HG03175 (cell line): ENCODE results near the gene HDHD5.

Experiments
- ATAC-seq: cut with Tn5 transposase; IDR thresholded peaks from one replicate; pipeline ENCODE4 v1.9.1; 2021; ENCODE audit warnings: mild to moderate bottlenecking, moderate library complexity; ENCODE audit not compliant: unreplicated experiment

Gene HDHD5

DNA sequence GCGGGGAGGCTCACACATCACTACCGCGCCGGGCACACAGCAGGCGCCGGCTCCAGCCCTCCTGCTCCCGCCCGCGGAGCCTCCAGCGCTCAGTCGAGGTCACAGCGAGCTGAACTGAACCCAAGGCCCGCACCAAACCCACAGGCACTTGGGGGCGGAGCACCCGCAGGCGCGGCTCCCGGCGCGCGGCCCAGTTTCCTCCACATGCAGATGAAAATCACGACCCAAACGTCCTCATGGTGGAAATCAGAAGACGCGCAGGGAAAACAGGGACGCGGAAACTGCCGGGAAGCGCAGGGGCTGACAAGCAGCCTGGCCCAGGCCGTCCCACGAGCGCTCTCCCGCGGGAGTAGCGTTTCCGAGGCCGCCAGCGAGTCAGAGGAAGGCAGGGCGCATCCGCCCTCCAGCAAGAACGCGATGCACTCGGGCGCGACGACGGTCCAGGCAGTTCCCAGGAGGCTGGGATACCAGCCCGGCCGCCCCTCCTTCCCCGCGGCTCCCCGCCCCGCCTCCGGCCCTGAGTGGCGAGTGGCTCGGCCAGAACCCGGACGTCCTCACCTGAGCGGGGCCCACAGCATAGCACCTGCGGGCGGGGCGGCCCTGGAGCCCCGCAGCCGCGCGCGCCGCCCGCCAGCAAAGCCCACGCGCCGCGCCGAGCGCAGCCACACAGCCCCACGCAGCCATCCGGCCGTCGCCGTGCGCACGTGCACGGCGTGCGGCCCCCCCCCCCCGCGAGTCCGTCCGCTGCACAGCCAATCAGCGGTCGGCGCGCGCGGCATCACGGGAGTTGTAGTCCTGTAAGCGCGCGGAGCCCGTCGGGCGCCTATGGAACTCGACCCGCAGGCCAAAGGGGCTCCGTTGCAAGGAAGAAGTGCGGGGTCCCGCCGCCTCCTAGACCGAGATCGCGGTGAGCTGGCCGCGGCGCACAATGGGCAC, at the start of gene HDHD5:
HDHD5 (minus strand) TSS at position 710 of the 936 bp plus-strand sequence; CDS start at position 684, 26 bp downstream.
- peak; percentile 83 for ATAC-seq

DNA sequence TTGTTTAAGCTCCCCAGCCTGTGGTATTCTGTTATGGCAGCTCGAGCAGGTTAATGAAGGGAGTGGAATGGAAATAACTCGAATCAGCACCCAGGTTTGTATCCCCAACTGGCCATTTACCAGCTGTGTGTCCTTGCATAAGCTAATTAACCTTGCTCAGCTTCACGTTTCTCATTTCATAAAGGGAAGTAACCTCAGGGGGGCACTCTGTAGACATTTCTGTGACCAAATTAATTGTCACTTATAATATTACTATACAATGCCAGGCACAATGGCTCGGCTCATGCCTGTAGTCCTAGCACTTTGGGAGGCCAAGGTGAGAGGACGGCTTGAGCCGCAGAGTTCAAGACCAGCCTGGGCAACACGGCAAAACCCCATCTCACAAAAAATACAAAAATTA, 46.4 kb upstream of the HDHD5 start:
- ATAC-seq = no peak

DNA sequence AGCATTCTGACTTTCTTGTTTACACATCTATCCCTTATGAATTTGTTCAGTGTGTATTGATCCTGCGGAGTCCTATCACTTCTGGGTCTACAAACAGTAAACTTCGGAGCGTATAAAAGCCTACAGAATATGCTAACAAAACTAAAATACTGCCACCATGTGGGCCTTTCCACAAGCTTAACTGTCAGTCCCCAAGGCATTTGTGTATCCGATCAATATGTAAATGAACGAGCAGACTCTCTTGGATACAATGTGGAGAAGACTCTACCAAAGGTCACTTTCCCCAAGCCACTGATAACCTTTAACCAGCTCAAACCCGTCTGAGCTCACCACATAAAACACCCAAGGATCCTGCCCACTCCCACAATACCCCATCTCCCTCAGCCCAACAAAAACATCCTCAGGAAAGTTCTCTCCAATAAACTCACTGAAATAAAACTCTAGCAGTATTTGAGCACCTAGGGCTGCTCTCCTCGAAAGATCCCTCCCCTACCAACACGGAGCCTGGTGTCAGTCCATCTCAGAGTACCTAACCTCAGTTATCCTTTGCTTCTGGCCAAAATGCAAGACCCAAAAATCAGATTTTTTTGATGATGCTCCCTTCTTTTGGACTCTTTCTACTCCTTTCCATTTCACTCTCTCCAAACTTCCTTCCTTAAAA, 42.3 kb upstream of the HDHD5 start:
- ATAC-seq = no peak

DNA sequence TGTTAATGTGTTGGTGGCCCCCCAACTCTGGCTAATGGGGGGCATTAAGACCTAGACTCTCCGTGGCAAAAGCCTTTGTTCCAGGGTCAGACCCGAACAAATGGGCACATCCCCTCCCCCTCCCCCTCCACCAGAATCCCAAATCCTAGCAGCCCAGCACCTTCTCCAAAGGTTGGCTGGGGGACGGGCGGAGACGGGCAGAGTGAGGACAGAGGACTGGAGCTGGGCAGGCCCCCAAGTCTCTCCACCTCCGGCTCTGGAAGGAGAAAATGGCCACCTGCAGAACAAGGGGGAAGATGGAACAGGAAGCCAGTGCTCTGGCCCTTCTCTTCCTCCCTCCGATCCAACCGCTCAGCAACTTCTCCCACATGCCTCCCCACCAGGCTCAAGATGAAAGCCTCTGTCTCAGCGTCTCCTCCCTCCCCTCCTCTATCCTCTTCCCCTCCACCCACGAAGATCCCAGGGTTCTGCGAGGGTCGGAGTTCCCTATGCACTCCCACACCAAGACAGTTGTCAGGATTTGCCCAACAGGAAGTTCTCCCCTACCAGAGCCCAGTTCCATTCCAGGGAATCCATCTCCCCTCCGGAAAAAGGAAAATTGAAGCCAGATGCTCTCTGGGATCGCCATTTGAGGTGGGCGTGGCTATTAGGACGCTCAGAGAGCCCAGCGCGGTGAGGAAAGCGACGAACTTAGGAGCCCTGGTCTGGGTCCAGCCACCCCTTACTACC, 40.1 kb upstream of the HDHD5 start:
- ATAC-seq = no peak

DNA sequence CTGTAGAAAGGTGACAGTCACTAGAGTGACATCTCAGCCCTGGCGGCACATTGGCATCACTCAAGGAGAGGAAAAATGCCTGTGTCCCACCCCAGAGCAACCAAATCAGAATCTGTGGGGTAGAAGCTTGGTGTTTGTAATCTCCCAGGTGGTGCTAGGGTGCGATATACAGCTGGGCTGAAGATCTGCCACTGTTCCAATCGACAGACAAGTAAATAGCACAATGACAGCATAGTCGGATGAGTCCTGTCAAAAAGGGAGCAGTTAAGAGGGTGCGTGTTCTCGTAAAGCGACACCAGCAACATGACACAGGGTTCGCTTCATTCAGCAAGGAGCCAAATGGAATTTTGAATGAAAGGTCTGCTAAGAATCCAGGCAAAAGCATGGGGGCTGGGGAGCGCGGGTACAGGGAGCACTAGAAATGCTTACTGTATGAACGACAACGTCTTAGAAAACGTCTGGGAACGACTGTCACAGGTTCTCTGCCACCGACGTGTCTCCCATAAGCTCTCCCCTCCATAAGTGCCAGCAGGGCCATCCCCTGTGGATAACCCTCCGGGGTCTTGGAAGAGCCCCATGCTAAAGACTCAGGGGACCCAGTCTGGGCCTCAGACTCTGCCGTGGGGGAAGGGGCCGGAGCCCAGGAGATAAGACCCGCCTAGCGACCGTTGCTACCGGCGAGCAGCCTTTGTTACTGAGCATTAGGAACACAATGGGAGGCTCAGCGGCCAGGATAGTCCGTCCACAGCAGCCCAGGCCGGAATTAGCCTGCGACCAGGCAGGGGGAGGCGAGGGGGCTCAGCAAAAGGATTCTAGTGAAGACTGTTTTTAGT, 39.3 kb upstream of the HDHD5 start:
- ATAC-seq = no peak

DNA sequence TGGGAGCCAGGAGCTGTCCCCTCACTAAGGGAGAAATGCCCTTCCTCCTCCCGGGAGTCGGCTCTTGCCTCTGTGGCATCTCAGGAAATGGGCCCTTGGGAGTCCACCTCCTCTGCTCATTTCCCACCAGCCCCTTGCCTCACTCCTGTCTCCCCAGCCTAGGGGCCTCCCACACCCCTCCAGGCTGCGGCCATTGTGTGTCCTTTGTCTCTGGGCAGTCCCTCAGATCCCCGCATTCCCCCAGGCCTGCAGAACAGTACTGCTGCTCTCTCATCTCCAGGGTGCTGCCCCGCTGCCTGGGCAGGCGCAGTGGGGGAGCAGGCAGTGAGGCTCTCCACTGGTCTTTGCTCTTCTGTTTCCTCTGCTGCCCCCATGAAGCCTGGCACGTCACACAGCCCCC, 35.1 kb upstream of the HDHD5 start:
- no peak for ATAC-seq

DNA sequence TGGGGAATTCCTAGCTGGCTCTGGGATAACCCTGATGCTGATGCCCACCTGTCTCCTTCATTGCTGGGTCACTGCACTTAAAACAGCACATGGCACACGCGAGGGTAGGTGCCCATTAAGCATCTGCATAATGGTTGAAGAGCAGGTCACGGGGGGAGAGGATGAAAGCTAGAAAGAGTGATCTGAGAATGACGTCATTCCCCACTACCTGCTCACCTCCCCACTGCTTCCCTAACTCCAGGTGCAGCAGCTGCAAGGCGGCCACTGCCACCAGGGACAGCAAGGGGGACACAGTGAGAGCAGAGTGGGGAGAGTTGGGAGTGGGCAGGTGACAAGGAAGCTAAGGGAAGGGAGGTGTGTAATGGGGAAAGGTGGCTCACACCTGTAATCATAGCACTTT, 33.1 kb upstream of the HDHD5 start:
- ATAC-seq = no peak

DNA sequence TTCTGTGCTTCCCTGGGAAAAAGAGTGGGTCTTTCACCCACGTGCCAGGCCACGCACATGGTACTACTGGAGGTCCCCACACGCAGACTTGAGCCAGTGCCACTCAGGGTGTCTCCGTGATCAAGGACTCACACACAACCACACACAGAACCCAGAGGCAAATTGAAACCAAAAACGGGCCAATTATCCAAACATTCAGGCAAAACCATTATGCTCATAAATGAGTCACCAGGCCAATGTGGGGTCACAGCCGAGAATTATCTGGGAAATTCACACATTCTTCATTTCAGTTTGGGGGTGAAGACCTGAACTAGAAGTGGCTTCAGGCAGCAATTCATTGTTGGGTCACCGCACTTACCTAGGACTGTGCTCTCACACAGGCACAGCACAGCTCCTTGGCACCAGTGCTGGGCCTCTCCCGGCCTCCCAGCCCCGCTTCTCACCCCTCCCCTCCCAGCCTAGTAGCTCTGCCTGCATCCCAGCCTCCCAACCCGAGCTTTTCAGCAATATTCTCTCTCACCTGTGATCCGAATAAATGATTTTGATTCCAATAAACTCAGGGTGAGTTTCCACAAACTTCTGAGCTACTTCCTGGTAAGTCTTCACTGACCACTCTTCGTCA, 32.2 kb upstream of the HDHD5 start:
- ATAC-seq = no peak

DNA sequence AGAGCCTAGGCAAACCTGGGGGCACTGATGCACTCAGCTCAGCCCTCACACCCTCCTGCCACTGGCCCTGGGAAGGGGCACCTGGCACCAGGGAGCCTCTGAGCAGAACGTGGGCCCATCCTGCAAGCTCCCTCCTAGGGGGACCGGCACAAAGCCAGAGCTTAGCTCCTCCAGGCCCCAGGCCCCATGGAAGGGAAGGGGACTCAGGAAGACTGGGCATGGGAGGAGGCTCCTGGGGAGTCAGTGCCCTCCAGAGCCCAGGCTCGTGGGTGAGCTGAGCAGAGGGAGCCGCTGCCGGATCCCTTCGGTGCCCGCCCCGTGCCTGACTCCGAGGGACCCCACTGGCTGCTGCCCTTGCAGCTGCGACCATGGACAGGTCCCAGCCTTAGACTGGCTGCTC, 31.6 kb upstream of the HDHD5 start:
- no peak for ATAC-seq

DNA sequence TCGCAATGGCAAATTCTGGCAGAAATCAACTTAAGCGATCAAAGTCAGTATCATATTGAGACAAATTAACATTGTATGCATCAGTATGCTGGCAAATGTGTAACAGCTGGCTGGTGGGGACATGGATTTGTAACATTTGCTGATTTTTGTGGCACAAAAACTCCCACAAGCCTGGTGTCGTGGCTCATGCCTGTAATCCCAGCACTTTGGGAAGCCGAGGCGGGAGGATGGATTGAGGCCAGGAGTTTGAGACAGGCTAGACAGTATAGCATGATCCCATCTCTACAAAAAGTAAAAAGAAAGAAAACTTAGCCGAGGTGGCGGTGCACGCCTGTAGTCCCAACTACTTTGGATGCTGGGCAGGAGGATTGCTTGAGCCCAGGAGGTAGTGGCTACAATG, 17.6 kb upstream of the HDHD5 start:
- no peak for ATAC-seq

DNA sequence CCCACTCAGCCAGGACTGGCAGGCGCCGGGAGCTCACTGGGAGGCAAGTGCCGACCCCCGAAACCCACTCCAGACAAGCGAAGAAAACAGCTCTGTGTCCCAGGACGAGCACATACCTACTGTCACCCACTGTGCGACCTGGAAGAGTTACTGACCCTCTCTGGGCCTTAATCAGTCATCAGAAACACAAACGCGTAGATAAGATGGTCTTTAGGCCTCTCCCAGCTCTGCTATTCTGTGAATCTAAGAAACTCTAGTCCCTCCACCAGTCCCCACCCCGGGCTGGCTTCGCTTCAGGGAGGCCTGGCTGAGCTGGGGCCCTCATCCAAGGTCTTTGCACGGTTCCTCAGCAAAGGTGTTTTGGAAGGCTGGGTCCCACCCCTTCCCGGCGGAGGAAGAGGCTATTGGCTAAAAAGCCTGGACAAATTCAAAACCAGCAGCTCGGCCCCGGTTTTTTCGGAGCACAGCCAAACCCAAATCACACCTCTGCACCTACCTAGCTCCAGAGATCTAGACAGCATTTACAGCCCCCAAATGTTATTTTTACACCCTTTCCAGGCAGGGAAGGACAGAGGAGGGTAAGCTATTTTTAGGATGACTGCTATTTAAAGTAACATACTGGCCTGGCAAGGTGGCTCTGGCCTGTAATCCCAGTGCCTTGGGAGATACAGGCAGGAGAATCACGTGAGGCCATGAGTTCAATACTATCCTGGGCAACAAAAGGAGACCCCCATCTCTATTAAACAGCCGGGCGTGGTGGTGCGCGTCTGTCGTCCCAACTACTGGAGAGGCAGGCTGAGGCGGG, 13.2 kb upstream of the HDHD5 start:
- no peak for ATAC-seq

DNA sequence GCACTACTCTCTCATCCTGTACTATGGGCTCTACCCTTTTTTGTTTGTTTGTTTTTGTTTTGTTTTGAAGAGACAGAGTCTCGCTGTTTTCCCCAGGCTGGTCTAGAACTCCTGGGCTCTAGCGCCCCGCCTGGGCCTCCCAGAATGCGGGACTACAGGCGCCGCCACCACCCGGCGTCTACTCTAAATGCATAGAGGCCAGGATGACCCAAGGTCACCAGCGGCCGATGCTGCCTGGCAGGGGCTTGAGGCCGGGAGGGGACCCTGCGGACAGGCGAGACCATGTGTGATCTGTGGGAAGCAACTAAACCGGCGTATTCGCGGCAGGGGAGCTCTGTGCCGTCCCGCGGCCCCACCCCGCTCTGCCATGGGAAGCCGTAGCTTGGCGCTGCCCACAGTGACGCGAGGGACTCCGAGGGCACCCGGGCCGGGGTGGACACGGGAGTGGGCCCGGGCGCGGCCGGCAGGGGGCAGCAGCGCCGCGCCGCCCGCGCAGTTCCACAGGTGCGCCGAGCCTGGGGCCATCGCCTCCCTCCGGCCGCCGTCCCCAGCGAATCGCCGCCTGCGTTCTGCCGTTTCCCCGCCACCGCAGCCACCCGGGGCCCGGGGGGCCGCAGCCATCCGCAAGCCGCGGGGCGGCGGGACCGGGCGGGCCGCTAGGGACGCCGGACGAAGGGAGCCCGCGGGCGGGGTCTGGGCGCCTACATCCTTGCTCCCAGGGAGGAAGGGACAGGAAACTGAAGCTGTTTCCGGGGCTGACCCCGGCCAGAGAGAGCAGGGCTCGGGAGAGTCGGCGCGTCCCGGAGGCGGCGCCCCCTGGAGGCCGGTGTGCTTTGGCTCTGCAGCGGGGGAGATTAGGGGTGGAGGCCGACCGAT, 12.3 kb upstream of the HDHD5 start:
- peak; percentile 92 for ATAC-seq

DNA sequence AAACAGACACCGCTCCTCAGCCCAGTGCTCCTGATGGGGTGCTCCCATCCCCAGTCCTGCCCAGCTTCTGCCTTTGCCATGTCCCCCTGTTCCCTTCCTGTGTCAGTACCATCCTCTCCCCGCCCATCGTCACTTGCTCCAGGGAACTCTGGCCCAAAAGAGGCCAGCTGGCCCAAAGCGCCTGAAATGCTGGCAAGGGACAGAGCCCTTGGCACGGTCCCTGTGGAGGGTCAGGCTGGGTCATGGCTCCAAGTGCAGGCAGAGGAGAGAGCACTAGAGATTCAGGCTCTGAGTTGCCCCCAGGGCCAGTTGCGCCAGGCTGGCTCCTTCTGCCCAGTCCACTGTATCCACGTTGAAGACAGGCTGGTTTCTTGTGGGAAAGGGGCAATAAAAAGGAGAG, 8.4 kb upstream of the HDHD5 start:
- no peak for ATAC-seq

DNA sequence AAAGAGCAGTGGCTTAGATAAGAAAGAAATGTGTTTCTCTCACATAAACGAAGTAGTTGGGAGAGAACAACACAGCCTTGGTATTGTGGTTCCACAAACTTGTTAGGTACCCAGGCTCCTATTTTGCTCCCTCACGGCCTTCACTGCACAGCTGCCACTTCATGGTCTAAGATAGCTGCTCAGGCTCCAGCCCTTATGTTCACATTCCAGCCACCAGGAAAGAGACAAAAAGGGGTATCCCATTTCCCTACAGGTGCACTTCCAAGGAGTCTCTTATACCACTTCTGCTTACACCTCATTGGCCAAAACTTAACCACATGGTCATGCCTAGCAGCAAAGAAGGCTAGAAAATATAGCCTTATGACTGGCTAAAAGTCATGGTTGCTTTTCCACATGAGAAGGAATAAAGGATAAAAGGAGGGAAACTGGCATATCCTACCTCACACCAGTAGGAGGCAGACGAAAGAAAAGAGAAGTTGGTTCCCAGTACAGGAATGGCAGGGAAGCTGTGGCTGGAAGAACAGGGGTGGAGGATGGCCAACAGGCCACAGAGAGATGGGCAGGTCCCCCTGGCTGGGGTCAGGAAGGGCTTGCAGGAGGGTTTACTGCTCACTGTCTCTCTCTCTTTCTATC, 5.4 kb upstream of the HDHD5 start:
- ATAC-seq = no peak

DNA sequence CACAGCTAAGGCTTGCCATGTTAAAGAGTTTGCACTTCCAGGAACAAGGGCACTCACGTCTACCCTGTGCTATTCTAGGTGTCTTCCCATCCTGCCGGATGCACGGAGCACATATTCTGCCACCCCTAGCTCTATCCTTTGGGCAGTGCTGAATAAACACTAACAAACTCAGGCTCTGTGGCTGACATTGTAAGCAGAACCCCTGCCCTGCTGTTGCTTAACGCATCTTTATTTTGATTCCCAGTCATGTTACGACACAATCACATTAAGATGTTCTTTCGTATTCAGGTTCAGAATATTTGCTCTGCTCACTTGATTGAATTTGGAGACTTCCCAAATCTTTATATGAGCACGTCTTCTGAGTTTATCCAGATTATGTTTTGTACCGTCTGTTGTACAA, 3.7 kb upstream of the HDHD5 start:
- no peak for ATAC-seq

DNA sequence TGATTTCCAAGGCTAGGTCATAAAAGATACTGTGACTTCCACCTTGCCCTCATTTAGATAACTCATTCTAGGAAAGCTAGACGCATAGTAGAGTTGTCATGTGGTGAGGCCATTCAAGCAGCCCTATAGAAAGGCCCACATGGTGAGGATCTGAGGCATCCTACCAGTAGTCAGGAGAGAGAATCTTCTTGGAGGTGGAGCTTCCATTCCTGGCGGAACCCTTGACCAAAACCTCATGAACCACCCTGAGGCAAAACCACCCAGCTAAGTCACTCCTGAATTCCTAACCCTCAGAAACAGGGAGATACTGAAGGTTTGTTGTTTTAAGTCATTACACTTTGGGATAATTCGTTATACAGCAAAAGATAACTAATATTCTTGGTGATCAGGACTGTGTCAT, 2.9 kb upstream of the HDHD5 start:
- no peak for ATAC-seq

DNA sequence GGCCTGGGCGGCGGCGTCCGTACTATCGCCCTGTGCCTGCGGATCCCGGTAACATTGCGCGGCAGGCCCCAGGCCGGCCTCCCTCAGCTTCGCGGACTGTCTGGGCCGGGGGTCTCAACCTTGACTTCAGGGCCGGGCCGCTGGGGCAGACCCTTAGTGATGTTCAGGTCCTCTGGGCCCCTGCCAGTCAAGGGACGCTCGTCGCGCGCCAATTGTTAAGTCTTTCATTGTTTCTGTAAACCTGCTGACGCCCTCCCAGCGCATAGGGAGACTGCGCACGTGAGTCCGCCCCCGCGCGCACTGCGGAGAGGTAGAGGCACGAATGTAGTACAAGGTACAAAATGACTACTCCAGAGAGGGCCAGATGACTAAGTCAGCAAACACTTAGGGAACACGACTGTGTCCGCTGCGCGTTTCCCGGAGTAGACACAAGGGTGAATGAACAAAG, 451 bp upstream of the HDHD5 start:
- ATAC-seq = peak; percentile 23

DNA sequence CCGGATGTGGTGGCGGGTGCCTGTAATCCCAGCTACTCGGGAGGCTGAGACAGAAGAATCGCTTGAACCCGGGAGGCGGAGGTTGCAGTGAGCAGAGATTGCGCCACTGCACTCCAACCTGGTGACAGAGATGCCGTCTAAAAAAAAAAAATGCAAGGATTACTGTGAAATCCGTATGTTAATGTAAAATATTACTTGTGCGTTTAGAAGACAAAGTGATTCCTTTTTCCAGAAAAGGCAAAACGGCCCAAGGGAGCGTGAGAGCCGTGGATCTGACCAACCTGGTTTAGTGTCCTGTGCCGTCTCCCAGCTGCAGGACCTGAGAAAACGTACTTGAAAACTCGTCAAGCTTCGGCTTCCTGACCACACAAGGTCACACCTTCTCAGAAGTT, 905 bp downstream of the HDHD5 start:
- ATAC-seq = no peak
